Panc1 (cell line): ENCODE measurements around the gene TSC2.

Experiments used
- CTCF ChIP-seq: fragments of 450-650 bp; IDR thresholded peaks from 2 replicates; pipeline ENCODE4 v1.5.1; 2017; ENCODE audit warnings: mild to moderate bottlenecking
- POLR2AphosphoS5 ChIP-seq: IDR thresholded peaks from 2 replicates; pipeline ENCODE4 v1.6.1; 2012; ENCODE audit warnings: mild to moderate bottlenecking, low read depth, low read length, moderate library complexity
- SIN3A ChIP-seq: IDR thresholded peaks from 2 replicates; pipeline ENCODE4 v1.6.1; 2012; ENCODE audit warnings: low read depth, mild to moderate bottlenecking, low read length, moderate library complexity, borderline replicate concordance; ENCODE audit not compliant: insufficient read depth

- TF ChIP-seq CTCF (no peak), POLR2AphosphoS5 (no peak), SIN3A (no peak)
These were observed 47.8 kb upstream of the TSC2 start for GRCh38 chr16:1999866-2000514.
